ENCODE measurements around the gene BTG1.

Gene BTG1

DNA sequence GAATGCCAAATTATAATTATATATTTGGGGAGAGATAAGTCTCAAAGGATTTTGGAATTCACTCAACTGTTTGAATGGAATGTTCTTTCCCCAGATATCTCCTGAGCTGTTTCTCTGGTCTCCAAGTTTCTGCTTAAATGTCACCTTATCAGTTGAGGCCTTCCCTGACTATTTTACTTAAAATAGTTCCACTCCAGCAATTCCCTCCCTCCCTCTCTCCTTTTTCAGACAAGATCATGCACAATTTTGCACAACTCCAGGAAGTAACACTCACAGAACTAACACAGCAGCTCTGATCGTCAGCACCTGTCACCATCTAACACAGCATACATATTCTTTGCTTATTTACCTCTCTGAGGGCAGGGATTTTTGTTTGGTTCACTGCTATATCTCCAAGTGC is 12.5 kb downstream of the BTG1 start:
- DNase-seq (ENCODE audit: low read depth): no peak

DNA sequence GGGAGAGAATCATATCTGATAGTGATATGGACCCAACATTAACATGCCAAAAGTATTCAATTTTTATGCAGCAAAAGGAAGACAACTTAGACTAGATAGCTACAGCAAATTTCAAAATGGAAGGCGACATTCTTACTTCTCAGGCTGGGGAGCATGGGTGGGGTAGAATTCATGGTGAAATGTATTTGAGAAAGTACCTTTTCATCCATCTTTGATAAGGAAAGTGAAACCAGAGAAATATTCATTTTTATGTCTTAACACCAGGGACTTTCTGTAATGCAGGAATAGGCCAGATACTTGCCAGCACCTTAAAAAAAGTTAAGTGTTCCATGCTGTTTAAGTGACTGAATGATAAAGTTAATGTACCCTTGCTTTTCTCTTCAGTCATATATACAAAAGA is 13.4 kb downstream of the BTG1 start:
- DNase-seq (ENCODE audit: low read depth): no peak

DNA sequence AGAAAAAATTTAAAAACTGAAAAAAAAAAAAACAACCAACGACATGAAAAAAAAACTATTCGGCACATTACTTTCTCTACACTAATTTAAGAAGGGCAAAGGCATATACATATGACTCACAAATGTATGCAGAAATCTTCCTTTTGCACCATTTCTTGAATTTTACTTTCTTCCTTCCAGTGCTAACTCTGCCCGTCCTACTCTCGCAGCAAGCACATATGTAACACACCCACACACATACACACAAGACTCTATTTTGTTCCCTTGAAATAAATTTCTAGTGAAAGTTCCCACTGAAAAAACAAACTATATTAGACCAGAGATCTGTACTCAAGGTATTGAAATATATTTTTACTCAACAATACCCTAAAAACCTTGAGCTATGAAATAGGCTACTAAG is 14.6 kb downstream of the BTG1 start:
- no peak for DNase-seq (ENCODE audit: low read depth)

DNA sequence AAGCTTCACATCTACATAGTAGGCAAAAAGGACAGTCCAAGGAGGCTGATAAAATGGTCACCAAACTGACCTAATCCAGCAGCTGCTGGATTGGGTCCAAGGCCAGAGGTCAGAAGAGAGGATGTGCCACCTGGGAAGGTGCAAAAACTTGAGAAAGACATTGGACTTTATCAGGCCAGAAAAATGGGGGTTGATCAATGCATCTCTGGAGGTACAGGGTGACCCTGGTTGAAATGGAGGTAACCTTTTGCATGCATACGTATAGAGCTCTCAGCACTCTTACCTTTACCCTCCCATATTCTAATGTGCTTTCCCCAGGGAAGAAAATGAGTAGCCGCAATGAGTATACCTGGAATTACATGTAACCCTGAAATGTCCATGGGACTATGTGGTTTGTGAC is 16.0 kb downstream of the BTG1 start:
- DNase-seq (ENCODE audit: low read depth): no peak

DNA sequence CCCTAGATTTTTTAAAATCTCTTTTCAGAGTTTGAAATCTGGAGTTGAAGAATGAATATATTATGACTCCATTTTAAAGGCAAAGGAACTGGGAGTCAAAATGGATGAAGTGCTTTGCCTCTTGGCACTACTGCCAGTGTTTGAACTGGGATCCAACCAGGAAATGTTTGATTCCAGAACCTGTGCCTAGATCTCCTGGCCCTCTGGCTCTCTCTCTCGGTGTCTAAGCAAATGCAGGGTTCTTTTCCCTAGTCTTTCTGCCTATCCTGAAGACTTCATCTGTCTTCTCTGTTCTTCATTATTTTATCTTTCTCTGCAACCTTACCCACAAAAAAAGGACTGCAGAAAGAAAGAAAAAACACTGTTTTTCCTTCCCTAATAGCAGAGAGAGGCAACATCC is 17.0 kb downstream of the BTG1 start:
- no peak for DNase-seq (ENCODE audit: low read depth)

DNA sequence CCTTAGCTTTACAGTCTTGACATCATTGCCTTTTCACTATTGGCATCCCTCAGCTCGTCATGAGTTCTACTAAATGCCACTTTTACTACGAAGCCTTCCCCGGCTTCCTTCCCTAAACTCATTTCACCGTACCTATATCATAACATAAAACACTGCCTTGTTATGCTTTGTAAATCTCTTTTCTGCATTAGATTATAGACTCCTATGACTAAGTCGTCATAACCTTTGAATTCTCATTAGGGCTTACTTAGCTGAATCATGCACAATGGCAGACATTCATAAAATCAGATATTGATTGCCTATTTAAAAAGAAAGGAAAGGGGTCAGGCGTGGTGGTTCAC is 21.0 kb downstream of the BTG1 start:
- no peak for DNase-seq (ENCODE audit: low read depth)

DNA sequence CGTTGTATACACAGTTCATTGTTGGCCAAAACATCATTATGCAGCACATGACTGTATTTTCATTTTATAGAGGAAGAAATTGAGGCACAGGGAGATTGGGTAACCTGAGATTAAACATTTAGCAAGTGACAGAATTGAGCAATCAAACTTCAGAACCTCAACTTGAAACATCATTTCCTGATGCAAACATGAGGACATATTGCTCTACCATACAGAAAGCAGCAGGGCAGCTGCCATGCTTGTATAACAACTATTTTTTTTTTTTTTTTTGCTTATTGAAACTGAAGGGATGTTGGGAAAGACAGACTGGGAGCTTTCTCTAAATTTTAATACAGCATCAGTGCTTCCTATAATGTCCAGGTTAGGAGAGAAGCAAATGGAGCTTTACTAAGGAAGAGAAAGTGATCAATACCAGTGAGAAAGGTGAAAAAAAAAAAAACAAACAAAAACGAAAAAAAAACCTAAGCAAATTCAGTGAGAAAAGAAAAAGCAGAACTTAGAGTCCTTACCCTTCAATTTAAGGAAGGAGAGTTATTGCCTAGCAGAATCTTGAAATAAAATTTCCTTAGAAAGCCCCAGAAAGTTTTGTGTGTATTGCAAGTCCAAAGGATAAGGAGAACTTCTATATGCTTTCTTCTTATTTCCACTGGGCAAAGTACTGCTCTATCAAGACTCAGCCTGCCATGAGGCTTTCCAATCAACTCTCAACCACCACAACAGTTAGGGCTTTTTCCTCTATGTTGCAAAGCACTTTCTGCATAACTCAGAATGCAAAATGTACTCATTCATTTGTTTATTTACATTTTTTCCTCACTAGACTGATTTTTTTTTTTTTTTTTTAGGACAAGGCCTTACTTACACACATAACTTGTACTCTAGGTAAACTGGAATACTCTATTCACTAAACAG is 21.6 kb downstream of the BTG1 start:
- no peak for DNase-seq (ENCODE audit: low read depth)

DNA sequence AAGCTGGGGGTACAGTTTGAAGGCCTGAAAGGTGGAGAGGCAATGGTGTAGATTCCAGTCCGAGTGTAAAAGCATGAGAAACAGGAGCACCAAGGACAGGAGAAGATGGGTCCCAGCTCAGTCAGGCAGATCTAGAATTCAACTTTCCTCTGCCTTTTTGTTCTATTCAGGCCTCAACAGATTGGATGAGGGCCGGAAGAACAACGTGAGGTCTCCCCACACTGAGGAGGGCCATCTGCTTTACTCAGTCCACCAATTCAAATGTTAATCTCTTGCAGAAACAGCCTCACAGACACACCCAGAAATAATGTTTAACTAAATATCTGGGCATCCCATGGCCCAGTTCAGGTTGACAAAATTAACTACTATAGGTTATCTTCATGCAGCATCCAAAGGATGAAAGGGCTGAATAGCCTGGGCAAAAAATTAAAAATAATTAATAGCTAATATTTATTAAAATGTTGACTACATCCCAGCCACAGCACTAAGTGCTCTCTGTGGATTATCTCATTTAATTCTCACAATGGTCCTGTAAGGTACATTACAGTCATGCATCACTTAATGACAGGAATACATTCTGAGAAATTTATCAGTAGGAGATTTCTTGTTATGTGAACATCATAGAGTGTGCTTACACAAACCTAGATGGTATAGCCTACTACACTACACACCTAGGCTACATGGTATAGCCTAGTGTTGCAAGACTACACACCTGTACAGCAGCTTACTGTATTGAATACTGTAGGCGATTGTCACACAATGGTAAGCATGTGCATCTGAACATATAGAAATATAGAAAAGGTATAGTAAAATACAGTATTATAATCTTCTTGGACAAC is 22.5 kb downstream of the BTG1 start:
- no peak for DNase-seq (ENCODE audit: low read depth)

DNA sequence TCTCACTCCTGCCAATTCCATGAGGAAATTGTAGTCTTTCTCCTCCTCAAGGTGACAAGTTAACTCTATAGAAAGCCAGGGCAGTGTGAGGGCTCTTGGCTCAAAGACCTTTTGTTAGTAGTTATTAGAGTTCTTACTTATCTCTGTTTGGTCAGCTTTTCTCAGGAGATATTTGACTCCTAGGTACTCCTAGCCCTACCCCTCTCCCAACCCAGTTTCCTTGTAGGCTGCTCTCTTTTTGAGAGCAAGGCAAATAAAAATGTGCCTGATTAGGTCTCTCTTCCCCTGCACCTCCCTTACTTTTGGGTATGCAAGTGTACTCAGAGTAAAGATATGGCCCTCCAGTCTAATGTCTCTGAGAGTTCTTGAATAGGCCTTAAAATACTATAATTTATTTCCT is 23.8 kb downstream of the BTG1 start:
- DNase-seq (ENCODE audit: low read depth): no peak

DNA sequence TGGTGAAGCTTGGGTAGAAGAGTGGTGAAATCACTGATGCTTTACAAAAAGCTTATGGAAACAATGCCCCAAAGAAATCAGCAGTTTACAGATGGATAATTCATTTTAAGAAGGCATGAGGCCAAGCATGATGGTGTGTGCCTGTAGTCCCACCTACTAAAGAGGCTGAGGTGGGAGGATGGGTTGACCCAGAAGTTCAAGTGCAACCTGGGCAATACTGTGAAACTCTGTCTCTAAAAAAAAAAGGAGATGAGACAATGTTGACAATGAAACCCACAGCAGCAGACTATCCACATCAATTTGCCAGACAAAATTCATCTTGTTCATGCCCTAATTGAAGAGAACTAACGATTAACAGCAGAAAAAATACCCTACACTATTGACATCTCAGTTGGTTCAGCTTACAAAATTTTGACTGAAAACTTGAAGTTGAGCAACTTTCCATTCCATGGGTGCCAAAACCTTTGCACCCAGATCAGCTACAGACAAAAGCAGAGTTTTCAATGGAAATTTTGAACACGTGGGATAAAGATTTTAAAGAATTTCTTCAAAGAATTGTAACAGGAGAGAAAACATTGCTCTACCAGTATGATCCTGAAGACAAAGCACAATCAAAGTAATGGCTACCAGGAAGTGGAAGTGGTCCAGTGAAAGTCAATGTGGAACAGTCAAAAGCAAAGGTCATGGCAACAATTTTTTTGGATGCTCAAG is 26.7 kb downstream of the BTG1 start:
- no peak for DNase-seq (ENCODE audit: low read depth)

DNA sequence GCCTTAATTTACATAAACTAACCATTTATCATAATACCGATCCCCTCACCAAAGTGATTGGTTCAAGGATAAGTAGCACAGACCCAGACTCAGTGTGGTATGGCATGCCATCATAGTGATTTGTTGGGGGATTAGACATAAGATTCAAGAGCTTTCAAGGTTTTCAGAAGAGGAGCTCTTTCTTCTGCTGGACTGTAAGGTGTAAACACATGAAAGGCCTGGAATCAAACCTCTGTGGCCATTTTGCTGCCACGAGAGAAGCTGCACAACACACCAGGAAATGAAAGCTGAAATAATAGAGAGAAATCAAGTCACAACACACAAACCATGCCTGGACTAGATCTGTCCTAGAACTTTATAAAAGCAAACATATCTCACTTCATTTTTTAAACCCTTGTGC is 30.8 kb downstream of the BTG1 start:
- DNase-seq (ENCODE audit: low read depth): no peak

DNA sequence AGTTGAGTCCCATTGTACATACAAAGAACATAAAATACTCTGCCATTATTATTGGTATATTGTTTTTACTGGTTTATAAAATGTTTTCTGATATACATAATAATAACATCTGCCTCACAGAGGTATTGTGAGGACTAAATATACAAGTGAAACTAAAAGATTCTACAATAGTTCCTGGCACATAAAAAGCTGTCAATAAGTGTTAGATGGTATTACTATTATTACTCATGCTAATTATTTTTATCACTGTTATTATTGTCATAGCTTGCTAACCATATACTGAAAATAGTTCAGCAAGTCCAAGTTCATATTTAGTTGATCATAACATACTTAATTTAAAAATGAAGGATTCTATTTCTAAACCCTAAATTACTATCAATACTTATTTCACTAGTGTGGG is 34.4 kb downstream of the BTG1 start:
- no peak for DNase-seq (ENCODE audit: low read depth)

DNA sequence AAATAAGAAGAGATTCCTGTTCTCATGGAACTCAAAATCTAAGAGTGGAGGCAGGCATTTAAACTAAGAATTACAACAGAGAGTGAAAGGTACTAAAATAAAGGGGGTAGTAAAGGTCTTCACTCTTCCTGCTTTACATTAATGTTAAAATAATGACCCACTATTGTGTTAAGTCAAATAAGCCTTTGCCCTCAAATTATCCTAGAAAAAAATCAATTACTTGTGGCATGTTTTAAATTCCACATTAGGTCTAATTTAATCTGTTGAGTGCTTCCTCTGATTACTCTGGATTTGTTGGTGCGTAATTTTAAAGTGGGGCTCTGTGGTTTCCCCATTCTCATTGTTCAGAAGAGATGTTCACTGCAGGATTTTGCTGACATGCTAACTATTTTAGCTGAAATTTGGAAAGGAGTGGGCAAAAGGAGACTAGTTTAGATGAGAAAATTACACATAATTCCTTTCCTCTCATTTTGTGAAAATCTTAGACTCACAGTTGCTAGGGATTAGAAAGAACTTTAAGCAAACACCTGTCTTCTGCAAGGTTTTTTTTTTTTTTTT is 35.5 kb downstream of the BTG1 start:
- DNase-seq (ENCODE audit: low read depth): no peak

DNA sequence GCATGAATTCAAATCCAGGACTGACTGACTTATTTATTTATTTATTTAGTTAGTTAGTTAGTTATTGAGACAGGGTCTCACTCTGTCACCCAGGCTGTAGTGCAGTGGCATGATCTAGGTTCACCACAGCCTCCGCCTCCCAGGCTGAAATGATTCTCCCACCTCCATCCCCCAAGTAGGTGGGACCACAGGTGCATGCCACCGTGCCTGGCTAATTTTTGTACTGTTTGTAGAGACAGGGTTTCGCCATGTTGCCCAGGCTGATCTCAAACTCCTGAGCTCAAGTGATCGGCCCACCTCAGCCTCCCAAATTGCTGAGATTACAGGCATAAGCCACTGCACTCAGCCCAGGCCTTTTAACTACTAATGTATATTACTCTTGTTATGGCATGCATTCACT is 36.0 kb downstream of the BTG1 start:
- DNase-seq (ENCODE audit: low read depth): no peak

DNA sequence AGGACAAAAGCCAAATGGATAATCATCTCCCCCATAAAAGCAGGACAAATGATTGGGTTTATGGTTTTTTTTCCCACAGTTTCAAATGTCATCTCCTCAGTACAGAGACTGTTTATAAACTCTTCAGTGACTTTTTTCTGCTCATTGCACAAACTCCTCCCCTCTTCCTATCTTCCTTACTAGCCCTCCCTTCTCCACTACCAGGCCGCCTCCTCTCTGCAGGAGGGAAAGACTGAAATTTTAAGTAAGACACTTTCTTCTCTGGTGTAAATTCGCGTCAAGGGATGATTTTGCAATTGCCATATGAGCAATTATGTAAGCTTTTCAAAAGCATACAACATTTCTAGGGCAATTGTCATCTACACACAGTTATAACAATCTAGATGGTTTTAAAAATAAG is 37.0 kb downstream of the BTG1 start:
- DNase-seq (ENCODE audit: low read depth): peak; percentile 67

DNA sequence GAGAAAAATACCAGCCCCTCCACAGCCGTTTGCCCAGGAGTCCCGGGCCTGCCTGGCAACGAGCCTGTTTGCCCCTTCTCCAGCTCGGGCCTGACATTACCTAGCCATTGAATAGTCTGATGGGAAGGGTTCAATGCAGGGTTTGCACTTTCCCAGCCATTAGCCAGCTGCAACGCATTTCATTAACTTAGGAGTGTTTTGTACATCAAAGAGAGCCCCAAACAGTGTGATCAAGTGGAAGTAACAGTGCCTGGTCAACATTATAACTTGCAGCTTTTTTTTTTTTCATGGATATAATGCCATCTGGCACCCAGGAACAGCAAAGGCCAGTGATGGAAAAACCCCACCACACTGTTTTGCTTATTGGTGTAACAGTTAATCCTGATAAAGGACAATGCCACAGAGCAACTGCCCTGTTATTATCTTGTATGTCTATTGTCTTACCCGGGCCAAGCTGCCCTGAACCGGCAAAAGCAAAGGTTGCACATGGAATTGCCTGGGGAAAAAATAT is 38.0 kb downstream of the BTG1 start:
- DNase-seq (ENCODE audit: low read depth): no peak

DNA sequence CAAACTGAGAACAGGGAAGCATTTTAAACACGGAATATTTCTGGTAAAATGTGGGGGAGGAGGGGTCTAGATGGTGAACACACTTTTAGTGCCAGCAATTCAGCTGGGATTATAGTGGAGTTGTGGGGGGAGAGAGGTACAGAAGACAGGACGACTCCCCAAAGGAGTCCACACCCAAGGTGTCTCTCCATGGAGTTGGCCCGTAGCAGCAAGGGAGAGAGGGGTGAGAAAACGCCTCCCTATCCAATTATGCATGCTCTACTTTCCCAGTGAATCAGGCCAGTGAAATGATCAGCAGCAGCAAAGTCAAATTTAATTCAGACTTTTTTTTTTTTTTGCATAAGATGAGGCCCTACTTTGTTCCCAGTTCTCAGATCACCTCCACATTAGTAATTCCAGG is 38.6 kb downstream of the BTG1 start:
- DNase-seq (ENCODE audit: low read depth): no peak

DNA sequence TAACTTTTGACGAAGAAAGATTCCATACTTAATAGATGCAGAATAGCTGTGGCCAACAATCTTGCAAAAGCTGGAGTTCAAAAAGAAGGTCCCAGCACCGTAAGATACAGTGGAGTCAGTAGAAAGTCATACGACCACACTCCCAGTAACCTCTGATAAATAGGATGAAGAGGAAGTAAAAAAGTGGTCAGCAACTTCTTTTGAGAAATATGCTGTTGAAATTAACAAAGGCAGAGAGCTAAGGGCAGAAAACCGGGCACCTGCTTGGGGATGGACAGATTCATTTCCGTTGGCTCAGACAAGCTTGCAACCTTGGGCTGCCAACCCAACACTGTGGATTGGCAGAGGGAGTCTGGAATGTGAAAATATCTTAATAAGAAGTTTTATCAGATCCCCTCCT is 40.0 kb downstream of the BTG1 start:
- DNase-seq (ENCODE audit: low read depth): no peak

DNA sequence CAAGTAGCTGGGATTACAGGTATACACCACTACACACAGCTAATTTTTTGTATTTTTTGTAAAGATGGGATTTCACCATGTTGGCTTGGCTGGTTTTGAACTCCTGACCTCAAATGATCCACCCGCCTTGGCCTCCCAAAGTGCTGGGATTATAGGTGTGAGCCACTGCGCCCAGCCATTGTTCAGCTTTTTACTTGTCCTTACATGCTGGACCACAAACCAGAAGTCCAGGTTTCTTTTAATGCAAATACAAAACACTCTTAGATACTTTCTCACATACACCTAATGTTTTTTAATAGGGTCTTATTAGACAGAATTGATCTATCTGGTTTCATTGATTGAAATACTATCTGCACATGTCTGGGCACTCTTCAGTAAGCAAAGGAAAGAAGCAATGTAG is 40.5 kb downstream of the BTG1 start:
- DNase-seq (ENCODE audit: low read depth): no peak

DNA sequence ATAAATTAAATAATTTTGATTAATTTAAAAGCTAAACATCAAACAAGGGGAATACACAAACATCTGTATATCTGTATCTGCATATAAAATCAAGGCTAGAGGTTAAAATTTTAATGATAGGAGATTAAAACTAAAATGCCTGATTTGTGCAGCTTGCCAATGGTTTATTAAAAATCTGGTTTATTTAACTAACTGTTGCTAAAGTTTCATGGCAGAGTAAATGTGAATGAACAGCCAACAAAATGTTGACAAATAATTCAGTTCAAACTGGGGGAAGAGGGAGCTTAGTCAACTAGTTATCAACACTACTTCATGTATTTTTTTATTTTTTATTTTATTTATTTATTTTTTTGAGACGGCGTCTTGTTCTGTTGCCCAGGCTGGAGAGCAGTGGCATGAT is 43.0 kb downstream of the BTG1 start:
- DNase-seq (ENCODE audit: low read depth): no peak

DNA sequence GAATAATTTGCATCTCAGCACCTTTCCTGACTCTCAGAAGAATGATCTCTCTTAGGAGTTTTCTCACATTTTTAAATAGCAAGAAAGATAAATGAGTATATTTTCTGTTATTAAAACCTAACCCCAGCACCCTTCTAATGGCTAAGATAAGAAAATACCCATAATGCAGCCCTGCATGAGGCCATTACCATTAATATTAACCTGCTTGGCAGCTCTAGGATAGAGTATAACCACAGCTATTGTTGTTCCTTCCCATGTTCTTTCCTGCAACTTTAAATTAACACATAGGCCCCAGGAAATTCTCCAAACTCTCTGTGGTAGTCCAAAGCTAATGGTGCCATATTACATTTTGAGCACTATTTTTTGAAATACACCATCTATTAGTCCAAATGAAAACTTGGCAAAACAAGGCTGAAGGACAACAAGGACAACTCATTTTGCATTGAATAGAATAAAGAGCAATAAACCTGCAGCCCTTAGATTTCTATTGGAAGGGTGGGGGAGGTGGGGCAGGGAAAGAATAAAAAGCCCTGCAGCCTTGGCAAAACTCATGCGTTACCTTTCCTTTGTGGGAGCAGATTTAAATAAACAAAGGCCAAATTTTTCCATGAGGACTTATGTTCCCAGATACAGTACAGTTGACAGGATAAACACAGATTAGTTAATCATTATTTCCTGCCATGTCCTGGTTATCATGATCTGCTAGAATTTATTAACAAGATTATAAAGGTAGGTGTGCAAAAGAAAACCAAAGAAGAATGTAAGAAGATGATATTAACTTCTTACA is 46.9 kb downstream of the BTG1 start:
- DNase-seq (ENCODE audit: low read depth): no peak

Data from stromal cell of bone marrow (primary cell).